K562 (cell line): Measurements from ENCODE around the gene ASIC3. TPM values are rescaled to one million over a fixed set of nuclear protein-coding genes. Genes with fewer than 3 reads are reported as not detected.

Experiments used
- CEBPB ChIP-seq: fragments of 450-650 bp; IDR thresholded peaks from 2 replicates; pipeline ENCODE4 v1.6.1; 2016; ENCODE audit warnings: missing genetic modification characterization, missing compliant biosample characterization
- CREM ChIP-seq: IDR thresholded peaks from 2 replicates; pipeline ENCODE4 v1.6.1; 2014; ENCODE audit warnings: antibody characterized with exemption, low read depth
- ESRRA ChIP-seq: fragments of 450-650 bp; IDR thresholded peaks from 2 replicates; pipeline ENCODE4 v1.6.1; 2014; ENCODE audit warnings: low read depth, mild to moderate bottlenecking, moderate library complexity, borderline replicate concordance
- FOXA3 ChIP-seq, 2 experiments: fragments of 450-650 bp in 1 of 2; sonication (generic) in 1 of 2; formaldehyde crosslinking; IDR thresholded peaks in 1 of 2; conservative IDR thresholded peaks in 1 of 2; 2 replicates each; pipeline versions ENCODE4 v1.4.0 to v1.8.0; 2020 to 2022; ENCODE audit warnings: mild to moderate bottlenecking in 2 of 2, missing genetic modification reagents in 1 of 2
- FOXK2 ChIP-seq, 2 experiments: fragments of 450-650 bp; IDR thresholded peaks in 1 of 2; conservative IDR thresholded peaks in 1 of 2; 2 replicates each; pipeline ENCODE4 v1.6.1; 2016; ENCODE audit warnings: low read depth in 2 of 2, mild to moderate bottlenecking in 1 of 2
- GTF2E2 ChIP-seq: fragments of 200-800 bp; sonication (Bioruptor generic); IDR thresholded peaks from 2 replicates; pipeline ENCODE4 v1.6.1; 2016; ENCODE audit warnings: missing genetic modification characterization, missing compliant biosample characterization
- HDAC2 ChIP-seq: fragments of 450-650 bp; IDR thresholded peaks from 2 replicates; pipeline ENCODE4 v1.6.1; 2016; ENCODE audit warnings: mild to moderate bottlenecking
- HDAC3 ChIP-seq: fragments of 450-650 bp; IDR thresholded peaks from 2 replicates; pipeline ENCODE4 v1.6.1; 2018; ENCODE audit warnings: borderline replicate concordance, mild to moderate bottlenecking, moderate library complexity; ENCODE audit not compliant: partially characterized antibody
- PCBP1 ChIP-seq: fragments of 200-400 bp; formaldehyde crosslinking; IDR thresholded peaks from 2 replicates; pipeline ENCODE4 v1.6.1; 2018; ENCODE audit warnings: mild to moderate bottlenecking, low read depth, low read length; ENCODE audit not compliant: poor library complexity, severe bottlenecking
- PCBP2 ChIP-seq: fragments of 200-400 bp; formaldehyde crosslinking; IDR thresholded peaks from 2 replicates; pipeline ENCODE4 v1.6.1; 2018; ENCODE audit warnings: low read length, low read depth, mild to moderate bottlenecking, moderate library complexity; ENCODE audit not compliant: poor library complexity, severe bottlenecking
- POLR2H ChIP-seq: IDR thresholded peaks from 2 replicates; pipeline ENCODE4 v1.6.1; 2016; ENCODE audit warnings: missing genetic modification characterization, low read depth, mild to moderate bottlenecking, control low read depth, missing compliant biosample characterization, moderate library complexity
- SIX5 ChIP-seq, 2 experiments: IDR thresholded peaks; 2 replicates each; pipeline ENCODE4 v1.6.1; 2011; ENCODE audit warnings: low read length in 2 of 2, borderline replicate concordance in 1 of 2, low read depth in 1 of 2, mild to moderate bottlenecking in 1 of 2, moderate library complexity in 1 of 2; ENCODE audit not compliant: insufficient read depth in 1 of 2
- SMARCA5 ChIP-seq: fragments of 450-650 bp; IDR thresholded peaks from 2 replicates; pipeline ENCODE4 v1.6.1; 2016
- TEAD4 ChIP-seq, 2 experiments: sonication (generic) in 1 of 2; formaldehyde crosslinking in 1 of 2; IDR thresholded peaks; 2 replicates each; pipeline versions ENCODE4 v1.6.1 to v1.8.0; 2012 to 2022; ENCODE audit warnings: borderline replicate concordance in 1 of 2, inconsistent platforms in 1 of 2, low read length in 1 of 2, mild to moderate bottlenecking in 1 of 2, missing genetic modification reagents in 1 of 2
- ZKSCAN8 ChIP-seq: fragments of 200-800 bp; sonication (Bioruptor generic); IDR thresholded peaks from 2 replicates; pipeline ENCODE4 v1.6.1; 2016; ENCODE audit warnings: missing genetic modification characterization, missing compliant biosample characterization
- ZNF12 ChIP-seq: sonication (generic); formaldehyde crosslinking; IDR thresholded peaks from 2 replicates; pipeline ENCODE4 v1.4.0; 2020; ENCODE audit warnings: mild to moderate bottlenecking, missing genetic modification reagents
- ZNF384 ChIP-seq: IDR thresholded peaks from 2 replicates; pipeline ENCODE4 v1.6.1; 2012; ENCODE audit warnings: low read depth, low read length, improper control_type of control experiment
- polyA plus RNA-seq, 8 experiments: library from polyadenylated mRNA; depleted of rRNA in 4 of 8; stranded (reverse) in 5 of 8; unstranded in 3 of 8; fragments of >200 nt; fragmentation: Nextera tagmentation in 2 of 8; fragmentation: Illumina TruSeq in 1 of 8; extraction: Ambion mirVana in 2 of 8; extraction: Trizol in 1 of 8; gene quantifications; 2 replicates each; pipeline versions ENCODE4 v1.2.1 to v1.2.3, GENCODE V29; 2011 to 2014; ENCODE audit warnings: inconsistent platforms in 1 of 8, missing spikeins in 1 of 8
- total RNA-seq, 7 experiments: library from RNA; depleted of rRNA in 6 of 7; stranded (reverse); fragments of >200 nt in 6 of 7; fragmentation: Illumina TruSeq in 2 of 7; extraction: Trizol in 2 of 7; gene quantifications; 2 replicates each; pipeline versions ENCODE4 v1.2.1 to v1.2.3, GENCODE V29; 2011 to 2021; ENCODE audit warnings: low replicate concordance in 1 of 7
- TF ChIP-seq, protein P1 (sequence below), 2 experiments: fragments of 450-650 bp in 1 of 2; IDR thresholded peaks; 2 replicates each; pipeline ENCODE4 v1.6.1; 2011 to 2017; ENCODE audit warnings: low read depth in 2 of 2, antibody characterized with exemption in 1 of 2, borderline replicate concordance in 1 of 2, low read length in 1 of 2, mild to moderate bottlenecking in 1 of 2, mixed read lengths in 1 of 2; ENCODE audit not compliant: control insufficient read depth in 1 of 2
- TF ChIP-seq, protein P2 (sequence below): fragments of 450-650 bp; IDR thresholded peaks from 2 replicates; pipeline ENCODE4 v1.6.1; 2016; ENCODE audit warnings: mild to moderate bottlenecking
- TF ChIP-seq, protein P3 (sequence below): IDR thresholded peaks from 2 replicates; pipeline ENCODE4 v1.6.1; 2014; ENCODE audit warnings: antibody characterized with exemption

ASIC3 gene
- total and polyA plus RNA-seq, 9 of the 15 experiments (the other 6 are each of a cell fraction or from before 2014, with no cell fraction given): 0.11 to 5.0 (median 0.87) TPM

DNA sequence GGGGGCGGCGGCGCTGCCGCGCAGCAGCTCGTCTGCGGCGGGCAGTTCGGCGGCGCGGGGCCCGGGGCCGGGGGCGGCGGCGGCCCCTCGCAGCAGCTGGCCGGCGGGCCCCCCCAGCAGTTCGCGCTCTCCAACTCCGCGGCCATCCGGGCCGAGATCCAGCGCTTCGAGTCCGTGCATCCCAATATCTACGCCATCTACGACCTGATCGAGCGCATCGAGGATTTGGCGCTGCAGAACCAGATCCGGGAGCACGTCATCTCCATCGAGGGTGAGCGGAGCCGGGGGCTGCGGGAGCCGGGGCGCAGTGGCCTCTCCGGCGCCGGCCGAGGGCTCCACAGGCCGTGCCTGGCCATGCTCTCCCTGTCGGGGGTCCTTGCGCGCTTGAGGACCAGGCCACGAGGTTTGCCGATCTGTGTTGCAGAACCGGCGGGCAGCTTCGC is 38.5 kb downstream of the ASIC3 start (continued):
- TF ChIP-seq, protein P1, sequence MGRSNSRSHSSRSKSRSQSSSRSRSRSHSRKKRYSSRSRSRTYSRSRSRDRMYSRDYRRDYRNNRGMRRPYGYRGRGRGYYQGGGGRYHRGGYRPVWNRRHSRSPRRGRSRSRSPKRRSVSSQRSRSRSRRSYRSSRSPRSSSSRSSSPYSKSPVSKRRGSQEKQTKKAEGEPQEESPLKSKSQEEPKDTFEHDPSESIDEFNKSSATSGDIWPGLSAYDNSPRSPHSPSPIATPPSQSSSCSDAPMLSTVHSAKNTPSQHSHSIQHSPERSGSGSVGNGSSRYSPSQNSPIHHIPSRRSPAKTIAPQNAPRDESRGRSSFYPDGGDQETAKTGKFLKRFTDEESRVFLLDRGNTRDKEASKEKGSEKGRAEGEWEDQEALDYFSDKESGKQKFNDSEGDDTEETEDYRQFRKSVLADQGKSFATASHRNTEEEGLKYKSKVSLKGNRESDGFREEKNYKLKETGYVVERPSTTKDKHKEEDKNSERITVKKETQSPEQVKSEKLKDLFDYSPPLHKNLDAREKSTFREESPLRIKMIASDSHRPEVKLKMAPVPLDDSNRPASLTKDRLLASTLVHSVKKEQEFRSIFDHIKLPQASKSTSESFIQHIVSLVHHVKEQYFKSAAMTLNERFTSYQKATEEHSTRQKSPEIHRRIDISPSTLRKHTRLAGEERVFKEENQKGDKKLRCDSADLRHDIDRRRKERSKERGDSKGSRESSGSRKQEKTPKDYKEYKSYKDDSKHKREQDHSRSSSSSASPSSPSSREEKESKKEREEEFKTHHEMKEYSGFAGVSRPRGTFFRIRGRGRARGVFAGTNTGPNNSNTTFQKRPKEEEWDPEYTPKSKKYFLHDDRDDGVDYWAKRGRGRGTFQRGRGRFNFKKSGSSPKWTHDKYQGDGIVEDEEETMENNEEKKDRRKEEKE (IDR thresholded peaks at IDR 0.05; ENCODE audit: borderline replicate concordance in 1 of 2, control insufficient read depth in 1 of 2, low read depth in 2 of 2, low read length in 1 of 2): 0 out of 4 replicates have a peak, but pooled peaks of 1 of the 2 experiments have one; percentile 8
- TF ChIP-seq ZNF12 (no peak; the same call in 1 of the 2 replicates), SIX5 (IDR thresholded peaks at IDR 0.05; ENCODE audit: borderline replicate concordance in 1 of 2, insufficient read depth in 1 of 2, low read depth in 1 of 2, low read length in 2 of 2) (no peak), POLR2H (no peak), HDAC3 (no peak), CEBPB (tag) (no peak), FOXK2 (conservative IDR thresholded peaks at IDR 0.05 in 1 of 2, IDR thresholded peaks at IDR 0.05 in 1 of 2; ENCODE audit: low read depth in 2 of 2) (no peak), CREM (peak; percentile 56; the same call in 1 of the 2 replicates), GTF2E2 (tag) (no peak), PCBP1 (peak; percentile 7), FOXA3 (CRISPR knock-in tag; conservative IDR thresholded peaks at IDR 0.05 in 1 of 2, IDR thresholded peaks at IDR 0.05 in 1 of 2) (peak in 1 of 2 experiments; percentile 63; a peak in 2 of 4 replicates), ZKSCAN8 (CRISPR knock-in tag) (no peak), ZNF384 (no peak), SMARCA5 (0 out of 2 replicates have a peak, but pooled peaks have one; percentile 54), TEAD4 (IDR thresholded peaks at IDR 0.05; ENCODE audit: low read length) (no peak), TEAD4 (CRISPR knock-in tag; IDR thresholded peaks at IDR 0.05; ENCODE audit: borderline replicate concordance) (0 out of 2 replicates have a peak, but pooled peaks have one; percentile 34), HDAC2 (no peak), ESRRA (no peak), PCBP2 (no peak)
- TF ChIP-seq, protein P2, sequence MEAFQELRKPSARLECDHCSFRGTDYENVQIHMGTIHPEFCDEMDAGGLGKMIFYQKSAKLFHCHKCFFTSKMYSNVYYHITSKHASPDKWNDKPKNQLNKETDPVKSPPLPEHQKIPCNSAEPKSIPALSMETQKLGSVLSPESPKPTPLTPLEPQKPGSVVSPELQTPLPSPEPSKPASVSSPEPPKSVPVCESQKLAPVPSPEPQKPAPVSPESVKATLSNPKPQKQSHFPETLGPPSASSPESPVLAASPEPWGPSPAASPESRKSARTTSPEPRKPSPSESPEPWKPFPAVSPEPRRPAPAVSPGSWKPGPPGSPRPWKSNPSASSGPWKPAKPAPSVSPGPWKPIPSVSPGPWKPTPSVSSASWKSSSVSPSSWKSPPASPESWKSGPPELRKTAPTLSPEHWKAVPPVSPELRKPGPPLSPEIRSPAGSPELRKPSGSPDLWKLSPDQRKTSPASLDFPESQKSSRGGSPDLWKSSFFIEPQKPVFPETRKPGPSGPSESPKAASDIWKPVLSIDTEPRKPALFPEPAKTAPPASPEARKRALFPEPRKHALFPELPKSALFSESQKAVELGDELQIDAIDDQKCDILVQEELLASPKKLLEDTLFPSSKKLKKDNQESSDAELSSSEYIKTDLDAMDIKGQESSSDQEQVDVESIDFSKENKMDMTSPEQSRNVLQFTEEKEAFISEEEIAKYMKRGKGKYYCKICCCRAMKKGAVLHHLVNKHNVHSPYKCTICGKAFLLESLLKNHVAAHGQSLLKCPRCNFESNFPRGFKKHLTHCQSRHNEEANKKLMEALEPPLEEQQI: no peak
- TF ChIP-seq, protein P3, sequence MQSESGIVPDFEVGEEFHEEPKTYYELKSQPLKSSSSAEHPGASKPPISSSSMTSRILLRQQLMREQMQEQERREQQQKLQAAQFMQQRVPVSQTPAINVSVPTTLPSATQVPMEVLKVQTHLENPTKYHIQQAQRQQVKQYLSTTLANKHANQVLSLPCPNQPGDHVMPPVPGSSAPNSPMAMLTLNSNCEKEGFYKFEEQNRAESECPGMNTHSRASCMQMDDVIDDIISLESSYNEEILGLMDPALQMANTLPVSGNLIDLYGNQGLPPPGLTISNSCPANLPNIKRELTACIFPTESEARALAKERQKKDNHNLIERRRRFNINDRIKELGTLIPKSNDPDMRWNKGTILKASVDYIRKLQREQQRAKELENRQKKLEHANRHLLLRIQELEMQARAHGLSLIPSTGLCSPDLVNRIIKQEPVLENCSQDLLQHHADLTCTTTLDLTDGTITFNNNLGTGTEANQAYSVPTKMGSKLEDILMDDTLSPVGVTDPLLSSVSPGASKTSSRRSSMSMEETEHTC: no peak
